ENCODE results near the gene ADGRL3. TPM values are rescaled to one million over a fixed set of nuclear protein-coding genes. Genes with fewer than 3 reads are reported as not detected.

Gene ADGRL3
- total RNA-seq, 1 donor from 2014 or later: 2.1 TPM

- no peak for DNase-seq (ENCODE audit: low read depth)
- H3K36me3 ChIP-seq (ENCODE audit: control insufficient read depth, insufficient read depth, low read length): no peaks in the 10 kb centered on the region
These were observed 45.1 kb downstream of the ADGRL3 start for GRCh38 chr4:61245069-61245714.

GRCh38 chr4:61246034-61246433, 45.9 kb downstream of the ADGRL3 start:
- no peak for TF ChIP-seq CTCF (IDR thresholded peaks at IDR 0.05; ENCODE audit: insufficient read depth, low read length, poor library complexity, severe bottlenecking)
- DNase-seq (ENCODE audit: low read depth): no peak
- Histone ChIP-seq H3K27me3 (ENCODE audit: control insufficient read depth, insufficient read depth, low read length) (no peaks in the 10 kb centered on the region), H3K4me3 (ENCODE audit: low read depth, low read length) (no peak overlapping the region), H3K36me3 (ENCODE audit: control insufficient read depth, insufficient read depth, low read length) (no peaks in the 10 kb centered on the region)

More at GRCh38 chr4:61245069-61245714, 45.1 kb downstream of the ADGRL3 start:
- Histone ChIP-seq H3K4me3 (ENCODE audit: low read depth, low read length) (no peak overlapping the region), H3K27me3 (ENCODE audit: control insufficient read depth, insufficient read depth, low read length) (no peaks in the 10 kb centered on the region)
- no peak for TF ChIP-seq CTCF (IDR thresholded peaks at IDR 0.05; ENCODE audit: insufficient read depth, low read length, poor library complexity, severe bottlenecking)

- no peak for TF ChIP-seq CTCF (IDR thresholded peaks at IDR 0.05; ENCODE audit: insufficient read depth, low read length, poor library complexity, severe bottlenecking)
- no peaks in the 10 kb centered on the region for H3K36me3 ChIP-seq (ENCODE audit: control insufficient read depth, insufficient read depth, low read length)
- DNase-seq (ENCODE audit: low read depth): no peak
- H3K4me3 ChIP-seq (ENCODE audit: low read depth, low read length): no peak overlapping the region
- H3K27me3 ChIP-seq (ENCODE audit: control insufficient read depth, insufficient read depth, low read length): no peaks in the 10 kb centered on the region
These were observed 48.6 kb downstream of the ADGRL3 start for GRCh38 chr4:61248705-61249104.

GRCh38 chr4:61251129-61251528, 51.0 kb downstream of the ADGRL3 start:
- H3K4me3 ChIP-seq (ENCODE audit: low read depth, low read length): no peak overlapping the region
- DNase-seq (ENCODE audit: low read depth): no peak
- TF ChIP-seq CTCF (IDR thresholded peaks at IDR 0.05; ENCODE audit: insufficient read depth, low read length, poor library complexity, severe bottlenecking): no peak
- H3K36me3 ChIP-seq (ENCODE audit: control insufficient read depth, insufficient read depth, low read length): no peaks in the 10 kb centered on the region
- H3K27me3 ChIP-seq (ENCODE audit: control insufficient read depth, insufficient read depth, low read length): no peaks in the 10 kb centered on the region

- Histone ChIP-seq H3K27me3 (ENCODE audit: control insufficient read depth, insufficient read depth, low read length) (no peaks in the 10 kb centered on the region), H3K4me3 (ENCODE audit: low read depth, low read length) (no peak overlapping the region), H3K36me3 (ENCODE audit: control insufficient read depth, insufficient read depth, low read length) (no peaks in the 10 kb centered on the region)
- no peak for TF ChIP-seq CTCF (IDR thresholded peaks at IDR 0.05; ENCODE audit: insufficient read depth, low read length, poor library complexity, severe bottlenecking)
- DNase-seq (ENCODE audit: low read depth): no peak
These were observed 54.3 kb downstream of the ADGRL3 start for GRCh38 chr4:61254406-61254805.

- Histone ChIP-seq H3K36me3 (ENCODE audit: control insufficient read depth, insufficient read depth, low read length) (no peaks in the 10 kb centered on the region), H3K4me3 (ENCODE audit: low read depth, low read length) (no peak overlapping the region), H3K27me3 (ENCODE audit: control insufficient read depth, insufficient read depth, low read length) (no peaks in the 10 kb centered on the region)
- no peak for TF ChIP-seq CTCF (IDR thresholded peaks at IDR 0.05; ENCODE audit: insufficient read depth, low read length, poor library complexity, severe bottlenecking)
- DNase-seq (ENCODE audit: low read depth): no peak
These were observed 73.1 kb downstream of the ADGRL3 start for GRCh38 chr4:61273233-61273632.
